GM12878 (cell line): ENCODE measurements around the gene MTHFR.

Experiments
- MAX ChIP-seq: IDR thresholded peaks from 2 replicates; pipeline ENCODE4 v1.6.1; 2012; ENCODE audit warnings: low read depth, low read length, improper control_type of control experiment
- POLR2A ChIP-seq: IDR thresholded peaks from 2 replicates; pipeline ENCODE4 v1.6.1; 2011; ENCODE audit warnings: low read depth, mild to moderate bottlenecking, low read length
- STAT1 ChIP-seq: fragments of 450-650 bp; conservative IDR thresholded peaks from 2 replicates; pipeline ENCODE4 v1.6.1; 2014; ENCODE audit warnings: antibody characterized with exemption, mild to moderate bottlenecking
- YY1 ChIP-seq: IDR thresholded peaks from 2 replicates; pipeline ENCODE4 v1.6.1; 2011; ENCODE audit warnings: low read depth, mild to moderate bottlenecking, low read length

- no peak for TF ChIP-seq YY1
- TF ChIP-seq POLR2A = no peak
- no peak for TF ChIP-seq STAT1
- TF ChIP-seq MAX = no peak
These were observed 44.4 kb upstream of the MTHFR start for GRCh38 chr1:11850156-11850555.
